HG03521 (cell line): Measurements from ENCODE around the gene UXS1.
"Not testable (repeated sequence)": the region's sequence is repeated elsewhere in the genome, so short reads cannot be mapped to it uniquely, and the experiment has no call there.

Experiments
- ATAC-seq: cut with Tn5 transposase; IDR thresholded peaks from one replicate; pipeline ENCODE4 v1.9.1; 2021; ENCODE audit warnings: mild to moderate bottlenecking, moderate library complexity; ENCODE audit not compliant: unreplicated experiment

UXS1 gene

DNA sequence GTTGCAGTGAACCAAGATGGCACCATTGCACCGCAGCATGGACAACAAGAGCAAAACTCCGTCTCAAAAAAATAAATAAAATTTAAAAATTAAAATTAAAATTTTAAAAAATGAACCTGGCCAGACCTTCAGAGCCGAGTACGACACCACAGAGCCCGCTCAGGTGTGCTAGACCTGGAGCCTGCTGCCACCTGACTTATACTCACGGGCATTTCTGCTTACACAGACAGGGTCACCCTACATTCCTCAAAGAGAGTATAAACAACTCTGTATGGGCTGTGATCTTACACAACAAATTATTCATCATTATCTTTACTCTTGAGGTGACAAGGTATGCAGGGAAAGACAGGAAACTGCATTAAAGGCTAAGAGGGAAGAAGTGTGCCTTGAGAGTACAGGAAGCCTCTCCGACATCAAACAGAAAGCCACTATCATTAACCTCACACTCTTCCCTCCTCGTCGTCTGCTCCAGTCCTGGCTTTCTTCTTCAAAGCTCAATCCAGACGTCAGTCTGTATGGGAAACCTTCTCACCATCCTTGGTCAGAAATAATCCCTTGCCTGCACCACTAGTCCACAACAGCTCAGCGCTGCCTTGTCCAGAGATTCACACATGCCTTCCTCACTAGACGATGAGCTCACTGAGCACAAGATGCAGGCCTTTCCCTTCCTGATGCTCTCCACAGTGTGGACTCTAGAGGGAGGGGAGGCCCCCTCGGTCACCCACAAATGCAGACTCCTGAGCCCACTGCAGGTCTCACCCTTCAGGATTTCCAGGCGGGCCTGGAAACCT lies 56.2 kb downstream of the UXS1 start:
- ATAC-seq = no peak

DNA sequence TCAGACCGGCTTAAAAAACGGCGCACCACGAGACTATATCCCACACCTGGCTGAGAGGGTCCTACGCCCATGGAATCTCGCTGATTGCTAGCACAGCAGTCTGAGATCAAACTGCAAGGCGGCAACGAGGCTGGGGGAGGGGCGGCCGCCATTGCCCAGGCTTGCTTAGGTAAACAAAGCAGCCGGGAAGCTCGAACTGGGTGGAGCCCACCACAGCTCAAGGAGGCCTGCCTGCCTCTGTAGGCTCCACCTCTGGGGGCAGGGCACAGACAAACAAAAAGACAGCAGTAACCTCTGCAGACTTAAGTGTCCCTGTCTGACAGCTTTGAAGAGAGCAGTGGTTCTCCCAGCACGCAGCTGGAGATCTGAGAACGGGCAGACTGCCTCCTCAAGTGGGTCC lies 62.9 kb downstream of the UXS1 start:
- ATAC-seq = not testable (repeated sequence)

DNA sequence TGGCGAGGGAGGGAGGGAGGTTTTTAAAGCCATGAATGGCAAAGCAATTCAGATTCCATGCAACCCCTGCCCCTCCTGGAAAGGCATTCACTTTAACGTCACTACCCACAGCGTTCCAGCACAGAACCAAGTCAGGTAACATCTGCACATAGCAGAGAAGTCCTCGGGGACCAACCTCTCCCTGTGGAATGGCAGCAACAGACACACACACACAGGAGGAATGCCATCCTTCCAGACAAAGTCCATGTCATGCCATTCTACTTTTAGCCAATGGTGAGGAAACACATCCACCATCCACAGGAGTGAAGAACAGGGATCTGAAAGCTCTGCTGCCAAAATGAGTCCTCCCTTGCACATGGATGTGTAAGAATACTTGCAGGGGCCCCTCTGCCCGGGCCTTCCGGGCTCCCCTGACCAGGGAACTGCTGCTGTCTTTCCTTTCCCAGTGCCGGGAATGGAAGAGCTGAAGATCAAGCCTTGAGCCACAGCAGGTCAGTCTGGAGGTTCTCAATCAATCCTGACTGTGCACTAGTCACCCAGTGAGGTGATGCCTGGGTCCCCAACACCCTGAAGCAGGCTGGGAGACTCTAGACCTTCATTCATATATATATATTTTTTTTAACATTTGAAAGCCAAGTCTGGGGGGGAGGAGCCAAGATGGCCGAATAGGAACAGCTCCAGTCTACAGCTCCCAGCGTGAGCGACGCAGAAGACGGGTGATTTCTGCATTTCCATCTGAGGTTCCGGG lies 63.7 kb downstream of the UXS1 start:
- ATAC-seq = no peak

DNA sequence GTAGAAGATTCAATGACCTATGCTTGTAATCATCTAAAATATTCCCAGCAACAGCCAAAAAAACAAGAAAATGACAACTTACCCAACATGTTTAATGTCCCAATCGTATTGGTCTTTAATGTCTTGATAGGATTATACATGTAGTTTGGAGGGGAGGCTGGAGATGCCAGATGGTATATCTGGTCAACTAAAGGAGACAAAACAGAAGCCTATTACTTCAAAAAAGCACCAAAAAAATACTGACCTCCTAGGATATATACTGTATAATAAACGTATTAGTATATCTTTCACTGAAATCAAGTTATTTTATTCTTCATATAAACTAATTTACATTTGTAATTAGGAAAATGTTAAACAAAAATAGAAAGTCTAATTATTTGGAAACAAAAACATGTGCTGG lies 64.5 kb downstream of the UXS1 start:
- no peak for ATAC-seq

DNA sequence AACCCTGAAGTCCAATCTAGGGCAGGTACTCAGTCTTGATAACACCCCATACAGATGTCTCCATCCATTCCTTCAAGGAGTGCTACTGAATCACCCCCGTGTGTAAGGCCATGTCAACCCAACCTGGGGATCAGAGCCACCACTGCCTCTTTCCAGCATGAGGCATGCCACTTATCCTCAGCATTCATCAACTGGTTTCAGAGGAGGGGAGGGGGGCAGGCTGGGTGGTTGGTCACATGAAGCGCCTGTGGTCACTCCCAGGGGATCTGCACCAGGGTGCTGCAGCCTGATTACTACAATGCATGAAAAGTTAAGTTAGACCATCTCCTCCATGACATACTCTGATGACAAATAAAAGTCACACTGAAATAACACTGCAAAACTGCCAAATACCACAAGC lies 65.0 kb downstream of the UXS1 start:
- ATAC-seq = no peak

DNA sequence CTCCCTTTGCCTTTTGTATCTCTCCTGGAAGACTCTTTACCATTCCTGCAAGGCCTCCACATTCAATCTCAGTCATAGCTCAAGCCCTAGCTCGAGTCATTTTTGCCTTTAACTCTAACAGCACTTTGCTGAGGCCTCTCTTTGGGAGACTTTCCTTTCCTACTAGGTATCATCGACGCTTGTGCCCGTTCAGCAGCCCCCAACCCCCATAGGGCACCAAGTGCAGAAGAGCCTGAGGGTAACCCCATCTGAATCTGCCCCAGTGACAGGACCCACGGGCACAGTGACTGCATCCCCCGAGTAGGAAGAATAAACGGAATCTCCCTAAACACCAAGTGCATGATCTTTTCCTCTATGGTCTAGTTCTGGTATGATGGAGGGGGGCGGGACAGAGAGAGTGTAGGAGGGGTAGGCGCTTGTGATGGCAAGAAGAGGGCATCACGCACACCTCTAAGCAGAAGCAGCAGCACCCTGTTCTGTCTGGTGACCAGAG lies 66.3 kb downstream of the UXS1 start:
- no peak for ATAC-seq

DNA sequence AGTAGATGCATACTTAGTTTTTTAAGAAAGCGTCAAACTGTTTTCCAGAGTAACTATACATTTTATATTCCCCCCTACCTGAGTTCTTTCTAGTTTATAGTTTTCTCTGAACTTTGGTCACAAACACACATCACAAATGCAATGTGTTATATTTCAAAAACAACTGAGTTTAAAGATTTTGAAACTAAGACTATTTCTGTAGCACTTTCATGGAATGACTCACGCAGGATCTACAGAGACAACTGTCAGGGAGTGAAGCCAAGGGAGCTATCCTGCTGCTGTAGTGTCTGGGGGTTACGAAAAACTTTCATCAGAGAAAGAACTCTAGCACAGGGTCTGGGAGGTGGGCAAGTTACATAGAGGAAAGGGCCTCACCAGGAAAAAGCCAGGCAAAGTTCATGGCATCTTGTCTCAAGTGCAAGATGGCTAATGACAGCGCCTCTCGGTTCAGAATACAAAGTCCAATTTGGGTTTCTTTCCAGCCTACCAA lies 66.8 kb downstream of the UXS1 start:
- ATAC-seq = no peak

DNA sequence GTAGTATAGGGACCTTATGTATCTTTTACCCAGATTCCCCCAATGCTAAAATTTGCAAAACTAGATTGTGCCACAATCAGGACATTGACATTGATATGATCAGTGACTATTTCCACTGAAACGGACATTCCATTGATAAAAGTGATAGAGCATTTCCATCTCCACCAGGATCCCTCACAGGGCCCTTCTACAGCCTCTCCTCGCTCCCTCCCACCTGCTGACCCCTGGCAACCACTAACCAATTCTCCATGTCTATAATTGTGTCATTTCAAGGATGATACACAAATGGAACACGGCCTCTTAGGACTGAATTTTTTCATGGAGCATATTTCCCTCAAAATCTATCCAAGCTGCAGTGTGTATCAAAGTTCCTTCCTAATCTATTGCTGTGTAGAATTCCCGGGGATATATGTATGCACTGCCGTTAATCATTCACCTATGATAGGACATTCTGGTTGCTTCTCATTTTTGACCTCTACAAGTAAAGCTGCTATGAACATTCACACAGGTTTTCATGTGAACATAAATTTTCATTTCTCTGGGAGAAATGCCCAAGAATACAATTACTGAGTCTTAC lies 67.3 kb downstream of the UXS1 start:
- ATAC-seq = no peak

DNA sequence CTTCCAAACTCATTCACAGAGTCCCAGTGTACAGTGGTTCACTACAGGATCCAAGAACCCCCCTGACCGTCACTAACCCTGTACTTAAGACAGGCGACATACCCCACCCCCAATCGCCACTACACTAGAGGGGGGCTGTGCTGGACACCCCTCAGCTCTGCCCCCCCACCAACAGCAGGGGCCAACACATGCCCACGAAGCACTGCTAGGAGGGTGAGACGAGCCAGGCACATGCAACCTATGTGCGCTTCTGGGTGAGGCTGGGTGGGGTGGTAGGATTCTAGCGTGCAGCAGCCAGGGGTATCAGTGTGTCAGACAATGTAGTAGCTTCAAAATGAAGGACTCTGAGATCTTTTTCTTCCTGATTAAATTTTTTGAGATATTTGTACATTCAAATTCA lies 67.8 kb downstream of the UXS1 start:
- no peak for ATAC-seq

DNA sequence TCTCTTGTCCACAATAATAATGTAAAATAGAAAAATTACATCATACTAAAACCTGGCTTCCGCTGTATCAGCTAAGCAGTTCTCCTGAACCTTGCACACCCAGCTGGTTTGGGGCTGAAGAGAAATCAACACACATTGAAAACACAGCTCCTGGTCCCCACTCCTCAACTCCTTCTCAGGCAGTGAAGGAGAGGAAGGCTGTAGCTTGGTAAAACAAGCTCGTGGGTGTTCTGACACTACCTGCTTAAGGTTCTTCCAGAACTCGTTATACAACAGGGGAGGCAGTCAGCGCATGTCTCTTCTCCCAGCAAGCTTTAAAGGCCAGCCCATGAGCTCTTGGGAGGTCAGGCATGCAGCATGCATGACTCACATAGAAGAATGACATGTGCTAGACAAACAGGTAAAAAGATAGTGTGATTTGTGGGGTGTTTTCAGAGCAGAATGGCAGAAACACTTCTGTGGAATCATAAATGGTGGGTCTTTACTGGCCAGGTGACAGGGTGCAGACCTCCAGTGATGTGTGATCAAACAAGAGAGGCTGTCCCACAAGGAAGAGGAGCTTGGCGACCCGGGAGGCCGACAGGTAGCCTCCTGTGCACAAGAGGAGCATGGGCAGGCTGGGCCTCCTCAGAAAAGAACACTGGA lies 69.1 kb downstream of the UXS1 start:
- ATAC-seq = no peak

DNA sequence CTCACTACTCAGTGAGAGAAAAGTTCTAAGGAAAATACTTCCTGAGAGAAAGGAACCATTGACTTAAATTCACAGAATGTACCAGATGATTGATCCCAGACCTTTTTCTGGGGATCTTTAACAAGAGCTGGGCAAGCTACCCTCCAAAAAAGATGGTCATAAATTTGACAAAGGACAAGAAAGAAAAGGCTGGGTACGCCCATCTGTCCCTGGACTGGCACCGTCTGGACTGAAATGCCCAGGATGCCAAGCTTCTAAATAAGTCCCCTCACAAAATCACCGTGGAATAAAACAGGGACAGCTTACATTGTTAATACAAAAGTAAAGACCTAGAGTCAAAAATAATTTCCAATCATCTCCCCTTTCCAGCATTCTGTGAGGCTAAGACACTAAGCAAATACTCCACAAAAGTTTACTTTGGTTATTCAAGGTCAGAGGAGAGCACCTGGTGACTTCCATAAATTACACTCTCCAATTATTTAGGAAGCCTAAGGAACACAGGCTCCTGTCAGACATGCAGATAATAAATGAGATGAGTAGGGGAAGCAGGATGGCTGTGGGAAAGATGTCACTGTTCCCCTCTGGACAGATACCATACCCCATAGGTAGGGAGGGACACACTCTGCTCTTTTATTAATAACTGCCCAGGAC lies 69.9 kb downstream of the UXS1 start:
- ATAC-seq = no peak

DNA sequence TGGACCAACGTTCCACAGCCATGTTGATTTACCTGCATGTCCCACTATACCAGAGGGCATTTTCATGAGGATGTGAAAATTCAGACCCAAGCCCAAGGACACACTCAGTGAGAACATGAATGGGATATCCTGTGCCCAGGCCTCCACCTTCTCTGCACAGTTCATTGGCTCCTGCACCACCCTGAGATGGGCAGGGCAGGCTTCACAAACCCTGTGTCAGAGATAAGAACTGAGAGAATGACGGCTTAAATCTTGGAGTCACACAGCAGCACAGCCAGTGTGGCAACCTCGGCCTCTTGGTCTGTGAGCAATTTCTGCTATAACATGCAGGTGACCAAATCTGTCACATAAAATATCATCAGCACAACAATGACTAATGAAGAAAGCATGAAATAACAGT lies 71.9 kb downstream of the UXS1 start:
- no peak for ATAC-seq

DNA sequence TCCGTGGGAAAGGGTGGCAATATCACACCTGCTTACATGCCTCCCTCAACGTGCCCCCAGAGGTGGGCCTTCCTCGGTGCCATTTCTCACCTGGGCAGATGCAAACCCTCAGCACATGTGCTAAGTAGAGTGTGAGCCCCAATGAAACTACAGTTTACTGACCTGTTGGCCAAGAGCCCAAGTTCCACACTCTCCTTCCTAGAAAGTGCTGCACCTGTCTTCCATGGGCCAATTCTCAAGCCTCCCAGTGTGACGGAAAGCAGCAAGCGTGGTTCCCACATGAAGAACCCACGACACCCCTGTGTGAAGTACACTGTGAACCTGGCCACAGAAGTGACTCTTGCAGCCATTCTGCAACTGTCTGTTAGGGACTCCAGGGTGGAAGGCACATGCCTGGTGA lies 73.7 kb downstream of the UXS1 start:
- ATAC-seq = no peak

DNA sequence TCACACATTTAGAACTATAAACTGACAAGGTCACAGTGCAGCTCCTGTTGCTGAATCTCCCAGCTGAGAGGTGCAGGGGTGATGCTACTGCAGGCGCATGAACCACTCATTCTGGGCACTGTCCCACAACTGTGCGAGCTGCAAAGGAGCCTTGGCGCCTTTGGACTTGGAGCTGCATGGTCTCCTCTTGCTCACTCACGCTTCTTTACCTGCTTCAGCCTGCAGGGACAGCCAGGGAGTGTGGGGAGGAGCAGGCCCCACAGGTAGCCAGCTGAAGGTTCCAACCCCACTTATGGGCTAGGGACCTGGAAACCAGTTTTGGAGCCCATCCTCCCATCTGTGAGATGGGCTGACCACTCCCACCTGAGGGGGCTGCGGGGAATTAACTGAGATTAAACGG lies 75.0 kb downstream of the UXS1 start:
- no peak for ATAC-seq

DNA sequence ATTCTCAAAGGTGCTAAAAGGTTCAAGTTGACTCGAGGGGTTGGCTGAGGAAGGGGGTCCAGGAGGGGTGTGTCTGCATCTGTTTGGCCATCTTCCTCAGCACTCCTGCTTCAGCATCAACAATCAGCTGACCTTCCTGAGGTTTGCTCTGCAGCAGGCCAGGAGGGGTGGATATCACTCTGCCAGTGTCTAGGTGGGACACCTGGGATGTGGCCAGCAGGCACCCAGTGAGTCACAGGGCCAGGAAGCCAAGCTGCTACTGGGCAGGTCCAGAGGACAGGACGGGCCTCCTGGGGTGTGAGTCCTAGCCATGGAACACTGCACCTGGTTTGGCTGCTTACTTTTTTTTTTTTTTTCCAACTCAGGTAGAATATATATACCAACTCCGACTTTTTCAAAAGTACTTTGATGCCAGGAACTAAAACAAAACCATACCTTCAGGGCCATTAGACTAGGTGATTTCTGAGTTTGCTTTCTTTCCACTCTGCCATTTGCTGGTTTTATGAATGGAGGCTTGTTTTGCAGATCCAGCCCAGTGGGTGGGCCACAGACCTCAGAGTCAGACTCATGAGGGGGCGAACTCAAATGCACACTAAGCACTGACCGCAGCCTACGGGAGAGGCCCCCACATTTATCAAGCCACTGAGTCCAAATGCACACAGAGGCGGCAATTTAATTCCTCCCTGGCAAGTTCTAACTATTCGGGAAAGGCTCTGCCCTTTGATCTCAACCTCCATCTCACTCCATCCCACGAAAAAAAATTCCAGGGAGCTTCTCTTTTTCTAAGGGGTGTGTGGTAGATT lies 76.0 kb downstream of the UXS1 start:
- ATAC-seq = no peak

DNA sequence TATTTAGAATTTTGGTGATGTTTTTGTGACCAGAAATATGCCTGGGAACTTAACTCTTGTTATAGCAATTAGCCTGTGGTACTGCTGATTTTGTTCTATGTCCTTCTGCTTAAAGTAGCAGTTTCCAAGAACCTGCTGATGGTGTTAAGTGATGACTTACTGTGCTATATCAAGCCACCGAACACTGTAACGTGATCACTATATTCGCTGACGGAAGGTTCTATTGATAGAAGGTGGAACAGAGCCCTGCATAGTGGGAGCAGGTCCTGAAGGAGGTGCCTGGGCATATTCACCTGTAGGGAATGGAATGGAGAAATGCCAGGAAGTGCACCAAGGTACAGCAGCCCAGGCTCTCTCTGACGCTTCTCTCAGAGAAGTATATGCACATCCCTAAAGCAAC lies 76.8 kb downstream of the UXS1 start:
- no peak for ATAC-seq

DNA sequence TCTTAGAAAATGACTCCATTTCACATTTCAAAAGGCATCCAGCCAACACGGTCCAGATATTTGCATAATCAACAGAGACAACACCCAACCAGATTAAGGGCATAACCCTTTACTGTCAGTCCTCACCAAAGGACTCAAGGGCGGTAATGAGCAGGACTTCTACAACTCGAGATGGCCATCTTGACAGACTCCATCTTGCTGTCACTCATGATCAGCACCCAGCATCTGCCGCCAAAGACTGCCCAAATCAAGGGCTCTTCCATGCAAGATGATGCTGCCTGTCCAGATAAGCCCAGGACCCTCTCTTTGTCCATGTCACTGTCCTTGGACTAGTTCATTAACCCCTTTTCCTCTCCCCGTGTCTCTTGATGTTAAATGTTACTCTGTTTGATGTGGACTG lies 77.9 kb downstream of the UXS1 start:
- ATAC-seq = no peak

DNA sequence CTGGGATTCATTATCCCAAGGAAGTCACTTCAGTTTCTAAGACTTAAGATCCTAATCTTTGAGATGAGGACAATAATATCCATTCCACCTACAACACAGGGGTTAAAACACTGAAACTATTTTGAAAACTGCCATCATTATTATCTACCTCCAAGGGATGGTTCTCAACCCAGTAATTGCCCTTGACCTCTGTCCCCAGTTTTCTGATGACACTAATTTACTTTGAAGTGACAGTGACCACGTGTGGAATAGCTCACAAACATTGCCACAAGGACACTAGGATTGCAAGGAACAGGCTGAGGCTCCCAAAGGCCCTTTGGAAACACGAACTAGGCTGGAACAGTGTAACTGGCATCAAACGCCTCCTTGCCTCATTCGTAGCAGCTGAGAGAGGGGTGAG lies 78.4 kb downstream of the UXS1 start:
- no peak for ATAC-seq

DNA sequence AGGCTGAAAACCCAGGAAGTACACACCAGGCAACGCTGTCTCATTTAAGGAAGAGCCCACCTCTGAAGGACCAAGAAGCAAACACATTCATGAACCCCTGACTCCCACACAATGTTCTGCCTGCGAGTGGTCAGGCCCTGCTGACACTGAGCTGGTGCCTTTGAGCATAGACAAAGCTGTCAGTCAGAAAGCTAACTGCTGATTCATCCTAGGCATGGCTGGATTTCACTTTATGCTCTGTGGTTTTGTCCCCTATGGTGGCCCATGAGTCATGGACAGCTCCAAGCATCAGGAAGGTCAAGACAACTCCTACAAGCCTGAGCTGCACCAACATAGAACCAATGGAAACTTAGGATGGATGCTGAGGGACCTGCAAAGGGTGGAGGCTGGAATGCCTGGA lies 78.9 kb downstream of the UXS1 start:
- ATAC-seq = no peak

DNA sequence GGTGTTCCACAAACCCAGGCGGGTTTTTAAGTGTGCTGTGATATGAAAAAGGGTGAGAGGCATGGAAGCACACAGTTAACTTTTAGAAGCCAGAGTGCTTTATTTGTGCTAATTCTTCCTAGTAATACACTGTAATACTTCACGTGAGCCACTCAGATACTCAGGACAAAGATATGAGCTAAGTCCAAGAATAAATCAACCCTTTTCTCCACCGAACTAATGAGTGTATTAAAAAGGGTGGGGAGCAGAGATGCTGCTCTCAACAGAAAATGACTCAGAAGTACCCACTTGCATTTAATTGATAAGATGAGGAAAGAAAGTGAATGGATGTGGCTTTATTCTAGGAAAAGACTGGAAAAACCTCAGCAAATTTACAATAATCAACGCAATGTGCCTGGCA lies 79.9 kb downstream of the UXS1 start:
- ATAC-seq = no peak
